Type B pancreatic cell (in vitro differentiated cells): ENCODE measurements around the gene AATK. TPM values are rescaled to one million over a fixed set of nuclear protein-coding genes. Genes with fewer than 3 reads are reported as not detected.
A peak's percentile ranks its signal among the peaks of the same experiment; 100 is the strongest.
"Not testable (repeated sequence)": the region's sequence is repeated elsewhere in the genome, so short reads cannot be mapped to it uniquely, and the experiment has no call there.

Experiments
- DNase-seq: peaks from one replicate; pipeline ENCODE4 v3.0.0; 2021; ENCODE audit warnings: mixed read lengths; ENCODE audit not compliant: unreplicated experiment; ENCODE audit errors: extremely low spot score
- H3K27ac Mint-ChIP-seq: 2 replicates; pipeline ENCODE4 v1.8.0; 2021; ENCODE audit warnings: mild to moderate bottlenecking, mixed read lengths
- H3K27me3 Mint-ChIP-seq: 2 replicates; pipeline ENCODE4 v1.8.0; 2021; ENCODE audit warnings: mixed read lengths
- H3K36me3 Mint-ChIP-seq: 2 replicates; pipeline ENCODE4 v1.8.0; 2021; ENCODE audit warnings: mixed read lengths
- H3K4me1 Mint-ChIP-seq: one replicate; pipeline ENCODE4 v1.8.0; 2021; ENCODE audit warnings: mixed read lengths; ENCODE audit not compliant: unreplicated experiment
- H3K4me3 Mint-ChIP-seq: 2 replicates; pipeline ENCODE4 v1.8.0; 2021; ENCODE audit warnings: mild to moderate bottlenecking, mixed read lengths
- H3K9me3 Mint-ChIP-seq: 2 replicates; pipeline ENCODE4 v1.8.0; 2021; ENCODE audit warnings: mixed read lengths
- CTCF ChIP-seq: fragments of 200-600 bp; sonication (generic); conservative IDR thresholded peaks from 2 replicates; pipeline ENCODE4 v1.5.0; 2021; ENCODE audit warnings: antibody characterized with exemption, mild to moderate bottlenecking
- total RNA-seq: library from RNA; stranded (reverse); gene quantifications from 2 replicates; pipeline ENCODE4 v1.2.1, GENCODE V29; 2021; ENCODE audit warnings: low replicate concordance

Gene AATK
- total RNA-seq, 1 donor from 2014 or later: 6.4 TPM

GRCh38 chr17:81081222-81082176 is 84.5 kb downstream of the AATK start:
- H3K27me3 Mint-ChIP-seq: no peaks in the 10 kb centered on the region
- H3K27ac Mint-ChIP-seq: no peak overlapping the region
- no peak for DNase-seq
- TF ChIP-seq CTCF: no peak
- no peak overlapping the region for H3K4me3 Mint-ChIP-seq
- H3K4me1 Mint-ChIP-seq: peaks cover 13% of the 10 kb centered on the region
- H3K9me3 Mint-ChIP-seq: no peaks in the 10 kb centered on the region
- H3K36me3 Mint-ChIP-seq: no peaks in the 10 kb centered on the region

- Mint-ChIP-seq H3K4me1 (peaks cover 22% of the 10 kb centered on the region), H3K36me3 (no peaks in the 10 kb centered on the region), H3K9me3 (no peaks in the 10 kb centered on the region), H3K27ac (no peak overlapping the region), H3K4me3 (no peak overlapping the region), H3K27me3 (no peaks in the 10 kb centered on the region)
- no peak for DNase-seq
- no peak for TF ChIP-seq CTCF
Observed at GRCh38 chr17:81080019-81080418, 86.0 kb downstream of the AATK start.

GRCh38 chr17:81078026-81078913 is 87.8 kb downstream of the AATK start:
- not testable (repeated sequence) for H3K9me3 Mint-ChIP-seq, DNase-seq, H3K4me3 Mint-ChIP-seq, H3K27me3 Mint-ChIP-seq, H3K27ac Mint-ChIP-seq, H3K36me3 Mint-ChIP-seq
- H3K4me1 Mint-ChIP-seq: peaks cover 31% of the 10 kb centered on the region

- no peak for TF ChIP-seq CTCF
- no peaks in the 10 kb centered on the region for H3K9me3 Mint-ChIP-seq
- H3K27ac Mint-ChIP-seq: peak overlapping the region; percentile 64
- no peaks in the 10 kb centered on the region for H3K27me3 Mint-ChIP-seq
- no peaks in the 10 kb centered on the region for H3K36me3 Mint-ChIP-seq
- DNase-seq: no peak
- H3K4me3 Mint-ChIP-seq: no peak overlapping the region
- peaks cover 33% of the 10 kb centered on the region for H3K4me1 Mint-ChIP-seq
Observed at GRCh38 chr17:81076141-81076679, 89.8 kb downstream of the AATK start.

- Mint-ChIP-seq H3K27me3 (no peaks in the 10 kb centered on the region), H3K36me3 (no peaks in the 10 kb centered on the region), H3K27ac (peak overlapping the region; percentile 64), H3K9me3 (no peaks in the 10 kb centered on the region), H3K4me3 (no peak overlapping the region), H3K4me1 (peaks cover 37% of the 10 kb centered on the region)
- DNase-seq: no peak
- TF ChIP-seq CTCF: no peak
Observed at GRCh38 chr17:81075307-81075706, 90.7 kb downstream of the AATK start.
